H1 (cell line): ENCODE data around the gene C2orf80. TPM values are rescaled to one million over a fixed set of nuclear protein-coding genes. Genes with fewer than 3 reads are reported as not detected.

ENCODE experiments used
- CTCF ChIA-PET: fragments of 300-600 bp; sonication (Branson Sonifier 250); formaldehyde crosslinking; loops from one replicate; lab custom pipeline; 2021; ENCODE audit not compliant: partially characterized antibody; lab: Charles Lee
- POLR2A ChIA-PET: fragments of 300-600 bp; sonication (Branson Sonifier 250); formaldehyde crosslinking; loops from one replicate; lab custom pipeline; 2021; ENCODE audit warnings: inconsistent platforms; ENCODE audit not compliant: partially characterized antibody; lab: Charles Lee
- DNase-seq, 2 experiments: peaks; one replicate each; pipeline versions ENCODE4 v3.0.0 to v3.0.0-alpha.2; 2010 to 2022; ENCODE audit warnings: low spot score in 2 of 2, low read depth in 1 of 2, mixed read lengths in 1 of 2
- FAIRE-seq: peaks from 2 replicates; lab custom pipeline; 2011; peaks lifted over from hg19 to GRCh38; lab: Jason Lieb, UNC
- H2AFZ ChIP-seq: 2 replicates; pipeline ENCODE4 v1.8.1; 2012; ENCODE audit warnings: low read length, inconsistent platforms
- H2AK5ac ChIP-seq: 2 replicates; pipeline ENCODE4 v1.6.1; 2013; ENCODE audit warnings: low read depth, low read length
- H2BK120ac ChIP-seq: replicated peaks from 2 replicates; pipeline ENCODE3; 2013; ENCODE audit warnings: low read depth, low read length, inconsistent platforms
- H2BK12ac ChIP-seq: 2 replicates; pipeline ENCODE4 v1.6.1; 2013; ENCODE audit warnings: low read depth, low read length
- H2BK15ac ChIP-seq: 2 replicates; pipeline ENCODE4 v1.6.1; 2013; ENCODE audit warnings: low read length
- H2BK20ac ChIP-seq: 2 replicates; pipeline ENCODE4 v1.6.1; 2013; ENCODE audit warnings: low read length
- H2BK5ac ChIP-seq: 2 replicates; pipeline ENCODE4 v1.6.1; 2013; ENCODE audit warnings: low read depth, low read length
- H3K14ac ChIP-seq: 2 replicates; pipeline ENCODE4 v1.6.1; 2013; ENCODE audit warnings: inconsistent platforms; ENCODE audit not compliant: insufficient read length
- H3K18ac ChIP-seq: 2 replicates; pipeline ENCODE4 v1.6.1; 2013; ENCODE audit warnings: low read length; ENCODE audit errors: extremely low read depth
- H3K23ac ChIP-seq: 2 replicates; pipeline ENCODE4 v1.6.1; 2013; ENCODE audit warnings: inconsistent platforms; ENCODE audit not compliant: insufficient read length
- H3K23me2 ChIP-seq: 2 replicates; pipeline ENCODE4 v1.6.1; 2013; ENCODE audit warnings: low read depth, low read length
- H3K27ac ChIP-seq: 2 replicates; pipeline ENCODE4 v1.6.1; 2011; ENCODE audit warnings: low read depth, low read length, inconsistent platforms
- H3K27me3 ChIP-seq, 4 experiments: replicated peaks in 1 of 4; 1 replicate in 1 of 4; 2 replicates in 3 of 4; pipeline versions ENCODE4 v1.6.1 to v1.8.1; 2011 to 2013; ENCODE audit warnings: low read length in 3 of 4, mild to moderate bottlenecking in 3 of 4, inconsistent platforms in 2 of 4, mixed read lengths in 2 of 4, moderate library complexity in 1 of 4; ENCODE audit not compliant: control insufficient read depth in 3 of 4, insufficient read depth in 3 of 4; ENCODE audit errors: extremely low read depth in 1 of 4
- H3K36me3 ChIP-seq, 4 experiments: 2 replicates each; pipeline versions ENCODE4 v1.6.1 to v1.8.1; 2011 to 2013; ENCODE audit warnings: mild to moderate bottlenecking in 4 of 4, low read length in 3 of 4, moderate library complexity in 2 of 4, control low read depth in 1 of 4, inconsistent platforms in 1 of 4; ENCODE audit not compliant: insufficient read depth in 4 of 4, control insufficient read depth in 2 of 4
- H3K4ac ChIP-seq: replicated peaks from 2 replicates; pipeline ENCODE3; 2013; ENCODE audit warnings: low read length, low read depth, mixed read lengths, inconsistent platforms; ENCODE audit not compliant: insufficient read length
- H3K4me1 ChIP-seq, 4 experiments: replicated peaks in 1 of 4; 1 replicate in 1 of 4; 2 replicates in 3 of 4; pipeline versions ENCODE4 v1.6.1 to v1.8.1; 2011 to 2013; ENCODE audit warnings: low read length in 3 of 4, inconsistent platforms in 2 of 4, mixed read lengths in 1 of 4; ENCODE audit not compliant: insufficient read depth in 4 of 4, control insufficient read depth in 3 of 4
- H3K4me2 ChIP-seq, 2 experiments: 2 replicates each; pipeline versions ENCODE4 v1.6.1 to v1.8.1; 2011 to 2013; ENCODE audit warnings: low read depth in 2 of 2, low read length in 2 of 2, control low read depth in 1 of 2, inconsistent platforms in 1 of 2, mild to moderate bottlenecking in 1 of 2; ENCODE audit not compliant: insufficient read depth in 1 of 2
- H3K4me3 ChIP-seq, 4 experiments: fragments of 200-600, 300-600 bp in 1 of 4; sonication (generic), shearing (Covaris generic), sonication (Bioruptor Twin) in 1 of 4; 2 replicates each; pipeline versions ENCODE4 v1.5.1 to v1.8.1; 2011 to 2016; ENCODE audit warnings: low read length in 4 of 4, low read depth in 3 of 4, control low read depth in 2 of 4, inconsistent platforms in 2 of 4, mild to moderate bottlenecking in 2 of 4, mixed read lengths in 1 of 4, moderate library complexity in 1 of 4; ENCODE audit not compliant: insufficient read depth in 2 of 4; ENCODE audit errors: extremely low read depth in 1 of 4
- H3K56ac ChIP-seq: replicated peaks from 2 replicates; pipeline ENCODE3; 2013; ENCODE audit warnings: low read depth, mild to moderate bottlenecking, mixed read lengths, low read length, inconsistent platforms; ENCODE audit not compliant: insufficient read length
- H3K79me1 ChIP-seq: 2 replicates; pipeline ENCODE4 v1.6.1; 2013; ENCODE audit warnings: low read depth, low read length, control low read depth
- H3K79me2 ChIP-seq, 2 experiments: 2 replicates each; pipeline versions ENCODE4 v1.6.1 to v1.8.1; 2012 to 2013; ENCODE audit warnings: low read length in 2 of 2, mild to moderate bottlenecking in 2 of 2, inconsistent platforms in 1 of 2; ENCODE audit not compliant: insufficient read depth in 2 of 2, control insufficient read depth in 1 of 2
- H3K9ac ChIP-seq, 4 experiments: replicated peaks in 1 of 4; 1 replicate in 1 of 4; 2 replicates in 3 of 4; pipeline versions ENCODE4 v1.6.1 to v1.8.1; 2011 to 2013; ENCODE audit warnings: low read depth in 3 of 4, low read length in 3 of 4, control low read depth in 2 of 4, mild to moderate bottlenecking in 2 of 4, moderate library complexity in 2 of 4, inconsistent platforms in 1 of 4; ENCODE audit errors: extremely low read depth in 1 of 4
- H3K9me3 ChIP-seq, 2 experiments: 2 replicates each; pipeline versions ENCODE4 v1.6.1 to v1.8.1; 2012 to 2013; ENCODE audit warnings: mild to moderate bottlenecking in 2 of 2, moderate library complexity in 2 of 2, control low read depth in 1 of 2, inconsistent platforms in 1 of 2, low read depth in 1 of 2, low read length in 1 of 2, mixed read lengths in 1 of 2; ENCODE audit not compliant: insufficient read depth in 2 of 2
- H4K20me1 ChIP-seq, 2 experiments: replicated peaks in 1 of 2; 2 replicates each; pipeline versions ENCODE3 to v1.8.1; 2011 to 2013; ENCODE audit warnings: inconsistent platforms in 2 of 2, low read length in 2 of 2, mild to moderate bottlenecking in 1 of 2; ENCODE audit not compliant: insufficient read depth in 2 of 2, control insufficient read depth in 1 of 2
- H4K5ac ChIP-seq: 2 replicates; pipeline ENCODE4 v1.6.1; 2013; ENCODE audit warnings: low read length, low read depth, mixed read lengths, inconsistent platforms; ENCODE audit not compliant: insufficient read length
- H4K8ac ChIP-seq: 2 replicates; pipeline ENCODE4 v1.8.0; 2013; ENCODE audit warnings: mild to moderate bottlenecking, moderate library complexity, low read length, inconsistent platforms; ENCODE audit not compliant: insufficient read depth; ENCODE audit errors: extremely low read depth
- H4K91ac ChIP-seq: replicated peaks from 2 replicates; pipeline ENCODE3; 2013; ENCODE audit warnings: low read length, mixed read lengths, inconsistent platforms; ENCODE audit not compliant: insufficient read length
- POLR2AphosphoS5 ChIP-seq: IDR thresholded peaks from 2 replicates; pipeline ENCODE4 v1.6.1; 2011; ENCODE audit warnings: low read depth, low read length
- WGBS, 2 experiments: shearing (Covaris generic) in 1 of 2; methylation state at CpG; one replicate each; pipeline versions ENCODE4 v1.1.6 to v1.1.7; 2013 to 2015; ENCODE audit warnings: low lambda C conversion rate in 2 of 2, mixed read lengths in 2 of 2, inconsistent platforms in 1 of 2, low coverage in 1 of 2, missing lambda C conversion rate in 1 of 2; ENCODE audit not compliant: insufficient replicate concordance in 2 of 2, insufficient coverage in 1 of 2, insufficient read length in 1 of 2; ENCODE audit errors: extremely low coverage in 1 of 2, missing lambda C conversion rate in 1 of 2; 5-methylcytosine and 5-hydroxymethylcytosine counted together
- long read RNA-seq, 2 experiments: library from RNA in 1 of 2; library from capped mRNA in 1 of 2; stranded (forward); transcript quantifications; one replicate each; pipeline ENCODE4 v2.0.0, GENCODE V29; 2021; ENCODE audit warnings: inconsistent platforms in 1 of 2
- polyA minus RNA-seq, 3 experiments: library from RNA; depleted of rRNA, polyadenylated mRNA; stranded (reverse); fragments of >200 nt; gene quantifications; 1 replicate in 2 of 3; 2 replicates in 1 of 3; pipeline ENCODE4 v1.2.3, GENCODE V29; 2011
- polyA plus RNA-seq, 7 experiments: library from polyadenylated mRNA; depleted of rRNA in 3 of 7; stranded (reverse) in 5 of 7; unstranded in 2 of 7; fragments of >200 nt in 5 of 7; fragments of 200-250 nt in 2 of 7; gene quantifications; 1 replicate in 5 of 7; 2 replicates in 1 of 7; 4 replicates in 1 of 7; pipeline versions ENCODE4 v1.2.1 to v1.2.3, GENCODE V29; 2011 to 2013; ENCODE audit warnings: missing spikeins in 2 of 7, mixed read lengths in 2 of 7
- total RNA-seq: library from RNA; stranded (reverse); fragmentation: NEBNext Ultra II Directional; extraction: Animal tissue kit (Norgen Biotek cat#: 25700); gene quantifications from 2 replicates; pipeline ENCODE4 v1.2.1, GENCODE V29; 2021

C2orf80 gene
- total RNA-seq (1.1 and 1.3 TPM in 2 replicates), polyA plus RNA-seq (2011; rRNA removed) (0.41 and 0.97 TPM in 2 replicates), polyA minus RNA-seq (2011; rRNA and poly(A)+ RNA removed) (1.0 TPM in 1 of 2 replicates, not detected in the other)
- 1.0 TPM for polyA plus RNA-seq (2011; cell fraction: cytosol; rRNA removed)
- polyA plus RNA-seq (2011; cell fraction: nucleus; rRNA removed), result not detected
- 0.44 to 0.71 TPM (median 0.47 TPM) in 3 of 4 replicates, not detected in the other for polyA plus RNA-seq (2012, experiment 1 of 2)
- polyA plus RNA-seq (2012, experiment 2 of 2), result not detected
- polyA plus RNA-seq (2013, experiment 1 of 2), result 2.0 TPM
- 1.3 TPM for polyA plus RNA-seq (2013, experiment 2 of 2)
- not detected for polyA minus RNA-seq (2011; cell fraction: cytosol; rRNA and poly(A)+ RNA removed)
- not detected for polyA minus RNA-seq (2011; cell fraction: nucleus; rRNA and poly(A)+ RNA removed)
- long read RNA-seq, experiment 1, partial matches to known transcripts, result 0 of 3 reads
- long read RNA-seq, experiment 1, other reads (novel, unspliced or antisense), result 3 of 3 reads
- long read RNA-seq, experiment 2, partial matches to known transcripts, result 2 of 3 reads
- long read RNA-seq, experiment 2, other reads (novel, unspliced or antisense), result 1 of 3 reads

GRCh38 chr2:208189810-208190503, at the start of gene C2orf80:
TSS of gene C2orf80 (minus strand) at chr2:208190030. CDS start at chr2:208186986, 3,044 bp downstream.
- POLR2A ChIA-PET, result no interaction called here
- H4K91ac ChIP-seq, result no peak within 1 kb of the TSS
- peak within 1 kb of the TSS; percentile 13; the same call in 1 of the 2 replicates for H2BK20ac ChIP-seq
- H2BK12ac ChIP-seq, result no peak within 1 kb of the TSS
- H2AK5ac ChIP-seq, result no peak within 1 kb of the TSS
- no peak within 1 kb of the TSS for H3K14ac ChIP-seq
- no peak within 1 kb of the TSS for H2BK5ac ChIP-seq
- no peaks in the 10 kb centered on the region for H3K23me2 ChIP-seq
- no peaks in the 10 kb centered on the region for H3K79me1 ChIP-seq
- H3K18ac ChIP-seq, result no peak within 1 kb of the TSS
- no peaks in the 10 kb centered on the region for H3K9me3 ChIP-seq
- no peaks in the 10 kb centered on the region for H3K36me3 ChIP-seq
- 84% methylated on average over 10 of the region's 10 CpGs; no CpG with 5 or more reads in 1 of the 2 experiments for WGBS, 2 experiments
- DNase-seq (no peak), FAIRE-seq (no peak)
- H3K4me3 ChIP-seq, result no peak within 1 kb of the TSS
- H4K8ac ChIP-seq, result no peak within 1 kb of the TSS
- no peaks in the 10 kb centered on the region for H3K79me2 ChIP-seq
- H2BK120ac ChIP-seq, result no peak within 1 kb of the TSS
- no peak within 1 kb of the TSS for H3K4ac ChIP-seq
- no peak within 1 kb of the TSS; a peak in 1 of 7 replicates for H3K9ac ChIP-seq
- no peak within 1 kb of the TSS for H3K56ac ChIP-seq
- CTCF ChIA-PET, result interaction anchor here (0.9 to 5.9 kb wide), 5 partner anchors 11 to 88 kb away, joined by 3 to 43 read pairs (median 3); no protein-coding TSS in a partner anchor
- 0 out of 2 replicates have a peak within 1 kb of the TSS, but pooled peaks have one; percentile 32 for H2BK15ac ChIP-seq
- no peak within 1 kb of the TSS for H4K5ac ChIP-seq
- peaks cover 3 to 11% (median 6%) of the 10 kb centered on the region in 4 experiments; a peak in 5 of 7 replicates for H3K4me1 ChIP-seq
- no peak within 1 kb of the TSS for H3K27ac ChIP-seq
- no peaks in the 10 kb centered on the region for H3K27me3 ChIP-seq
- 0 out of 2 replicates have a peak within 1 kb of the TSS, but pooled peaks have one; percentile 34 for H2AFZ ChIP-seq
- peak within 1 kb of the TSS in 1 of 2 experiments; percentile 23; a peak in 1 of 4 replicates for H3K4me2 ChIP-seq
- no peak within 1 kb of the TSS for H3K23ac ChIP-seq
- H4K20me1 ChIP-seq, result no peaks in the 10 kb centered on the region
- no peak for TF ChIP-seq POLR2AphosphoS5
